Measurements from ENCODE around the gene ANKRD23. TPM values are rescaled to one million over a fixed set of nuclear protein-coding genes. Genes with fewer than 3 reads are reported as not detected.

ANKRD23 gene
- total RNA-seq, 1 donor from 2014 or later: 0.98 TPM

GRCh38 chr2:96816127-96816835 lies 27.5 kb downstream of the ANKRD23 start, which contains the start of gene CNNM3:
Gene CNNM3, plus strand, starts transcription at chr2:96816268. Its CDS starts 10 bp downstream, at chr2:96816278.
- Histone ChIP-seq H3K4me3 (peak within 1 kb of the TSS; percentile 71 to 73), H3K9me3 (no peaks in the 10 kb centered on the region), H3K27ac (peak within 1 kb of the TSS; percentile 90), H3K36me3 (no peaks in the 10 kb centered on the region), H3K27me3 (no peaks in the 10 kb centered on the region), H3K4me1 (peaks cover 62% of the 10 kb centered on the region)
- TF ChIP-seq POLR2A (IDR thresholded peaks at IDR 0.05) (peak in 1 of 2 donors; percentile 65), CTCF (IDR thresholded peaks at IDR 0.05) (peak in 2 of 3 experiments; percentile 56 to 60), POLR2AphosphoS5 (IDR thresholded peaks at IDR 0.05; ENCODE audit: insufficient read depth in 1 of 2, low read depth in 1 of 2) (peak in 1 of 2 donors; percentile 50)
- intact Hi-C loops (cut with DNase I): loop anchor here (5.0 kb wide), 1 partner anchor 54 kb away; the partner anchor contains the start of gene CNNM4
- DNase-seq (ENCODE audit: extremely low spot score in 2 of 2): peak in 1 of 2 donors; percentile 94

- no peak for TF ChIP-seq CTCF (IDR thresholded peaks at IDR 0.05)
- TF ChIP-seq POLR2AphosphoS5 (IDR thresholded peaks at IDR 0.05; ENCODE audit: insufficient read depth in 1 of 2, low read depth in 1 of 2): peak in 1 of 2 donors; percentile 57
- TF ChIP-seq POLR2A (IDR thresholded peaks at IDR 0.05): no peak
- Histone ChIP-seq H3K27me3 (no peaks in the 10 kb centered on the region), H3K4me3 (peak overlapping the region; percentile 71 to 73), H3K9me3 (no peaks in the 10 kb centered on the region), H3K27ac (peak overlapping the region; percentile 90), H3K36me3 (no peaks in the 10 kb centered on the region), H3K4me1 (peaks cover 54% of the 10 kb centered on the region)
- DNase-seq (ENCODE audit: extremely low spot score in 2 of 2): no peak
- intact Hi-C loops (cut with DNase I): loop anchor here (5.0 kb wide), 1 partner anchor 53 kb away; the partner anchor contains the start of gene CNNM4
Measured at GRCh38 chr2:96815326-96816126, 28.3 kb downstream of the ANKRD23 start.

GRCh38 chr2:96813656-96814055 lies 30.2 kb downstream of the ANKRD23 start:
- Histone ChIP-seq H3K27me3 (no peaks in the 10 kb centered on the region), H3K9me3 (no peaks in the 10 kb centered on the region), H3K4me1 (peaks cover 36% of the 10 kb centered on the region), H3K27ac (no peak overlapping the region), H3K4me3 (no peak overlapping the region), H3K36me3 (peaks cover 0 to 14% of the 10 kb centered on the region in 2 donors)
- no peak for DNase-seq (ENCODE audit: extremely low spot score in 2 of 2)
- intact Hi-C loops (cut with DNase I): no loop called here
- TF ChIP-seq POLR2AphosphoS5 (IDR thresholded peaks at IDR 0.05; ENCODE audit: insufficient read depth in 1 of 2, low read depth in 1 of 2) (no peak), POLR2A (IDR thresholded peaks at IDR 0.05) (no peak), CTCF (IDR thresholded peaks at IDR 0.05) (no peak)

GRCh38 chr2:96811917-96812316 lies 31.9 kb downstream of the ANKRD23 start:
- Histone ChIP-seq H3K9me3 (no peaks in the 10 kb centered on the region), H3K36me3 (peaks cover 0 to 17% of the 10 kb centered on the region in 2 donors), H3K27ac (no peak overlapping the region), H3K27me3 (no peaks in the 10 kb centered on the region), H3K4me3 (no peak overlapping the region), H3K4me1 (peaks cover 18% of the 10 kb centered on the region)
- TF ChIP-seq CTCF (IDR thresholded peaks at IDR 0.05) (no peak), POLR2AphosphoS5 (IDR thresholded peaks at IDR 0.05; ENCODE audit: insufficient read depth in 1 of 2, low read depth in 1 of 2) (no peak), POLR2A (IDR thresholded peaks at IDR 0.05) (no peak)
- intact Hi-C loops (cut with DNase I): no loop called here
- no peak for DNase-seq (ENCODE audit: extremely low spot score in 2 of 2)

Measured in vagina (tissue), 2 donors.